Kidney (tissue), 14 donors: ENCODE data around the gene CACNA1S. TPM values are rescaled to one million over a fixed set of nuclear protein-coding genes. Genes with fewer than 3 reads are reported as not detected.

Experiments used
- DNase-seq, 5 donors: peaks; one replicate each; pipeline ENCODE4 v3.0.0-alpha.2; 2013 to 2020
- FAIRE-seq: peaks from 2 replicates; lab custom pipeline; 2012; peaks lifted over from hg19 to GRCh38; lab: Jason Lieb, UNC
- H3K27ac ChIP-seq, 2 donors: one replicate each; pipeline ENCODE4 v1.7.0; 2013; ENCODE audit warnings: low read depth in 2 of 2, low read length in 2 of 2, inconsistent platforms in 1 of 2
- H3K27me3 ChIP-seq: one replicate; pipeline ENCODE4 v1.7.1; 2013; ENCODE audit warnings: low read length, inconsistent platforms; ENCODE audit not compliant: control insufficient read depth, insufficient read depth
- H3K36me3 ChIP-seq, 3 donors: one replicate each; pipeline versions ENCODE4 v1.7.0 to v1.7.1; 2013; ENCODE audit warnings: low read length in 3 of 3, control low read depth in 1 of 3, inconsistent platforms in 1 of 3; ENCODE audit not compliant: insufficient read depth in 3 of 3, control insufficient read depth in 2 of 3
- H3K4me1 ChIP-seq, 3 donors: one replicate each; pipeline versions ENCODE4 v1.7.0 to v1.7.1; 2013; ENCODE audit warnings: low read length in 3 of 3, inconsistent platforms in 1 of 3, low read depth in 1 of 3; ENCODE audit not compliant: control insufficient read depth in 2 of 3, insufficient read depth in 2 of 3
- H3K4me3 ChIP-seq, 3 donors: one replicate each; pipeline versions ENCODE4 v1.7.0 to v1.8.1; 2013; ENCODE audit warnings: low read length in 3 of 3, control low read depth in 1 of 3, inconsistent platforms in 1 of 3
- H3K9ac ChIP-seq, 3 donors: one replicate each; pipeline versions ENCODE4 v1.7.0 to v1.7.1; 2013; ENCODE audit warnings: low read length in 3 of 3, control low read depth in 1 of 3, inconsistent platforms in 1 of 3
- H3K9me3 ChIP-seq, 3 donors: one replicate each; pipeline versions ENCODE4 v1.7.0 to v1.7.1; 2013; ENCODE audit warnings: low read length in 3 of 3, control low read depth in 1 of 3, inconsistent platforms in 1 of 3; ENCODE audit not compliant: control insufficient read depth in 2 of 3, insufficient read depth in 1 of 3
- CTCF ChIP-seq: IDR thresholded peaks from 3 replicates; pipeline ENCODE4 v1.5.1; 2012; ENCODE audit warnings: mild to moderate bottlenecking, moderate library complexity, borderline replicate concordance; ENCODE audit not compliant: insufficient read depth; ENCODE audit errors: extremely low read depth
- intact Hi-C: fragments of 100-400 bp; cut with DNase I; formaldehyde crosslinking; loops from one replicate; pipeline ENCODE4 v1.11.1; 2022
- polyA plus RNA-seq: library from polyadenylated mRNA; stranded (reverse); fragments of 350-450 nt; fragmentation: Illumina TruSeq; extraction: RNeasy Lipid Tissue Mini Kit (QIAGEN cat#74804); gene quantifications from one replicate; pipeline ENCODE4 v1.2.3, GENCODE V29; 2014; ENCODE audit warnings: low read depth, low replicate concordance; ENCODE audit not compliant: insufficient read depth
- total RNA-seq: library from RNA; stranded (reverse); fragmentation: NEBNext Ultra II Directional; extraction: Animal tissue kit (Norgen Biotek cat#: 25700); gene quantifications from one replicate; pipeline ENCODE4 v1.2.1, GENCODE V29; 2021
- donor health status: control.
- donor health status: control.
- donor health status: control.
- donor health status: control.
- donor health status: control.
- donor health status: DM: yes; HTN: yes; CAD: no.
- donor health status: Normal renal cell carcinoma (clear cell type).

Gene CACNA1S
- total and polyA plus RNA-seq, 2 donors from 2014 or later: 0.41 TPM; not detected in 1

GRCh38 chr1:201156346-201156745 lies 44.1 kb upstream of the CACNA1S start:
- H3K27me3 ChIP-seq: no peaks in the 10 kb centered on the region
- H3K4me1 ChIP-seq: peaks cover 0 to 8% (median 3%) of the 10 kb centered on the region in 3 donors
- no peak overlapping the region for H3K4me3 ChIP-seq
- no peak overlapping the region for H3K27ac ChIP-seq
- FAIRE-seq: no peak
- H3K9ac ChIP-seq: no peak overlapping the region
- TF ChIP-seq CTCF: no peak
- DNase-seq: no peak
- peaks cover 0 to 5% (median 0%) of the 10 kb centered on the region in 3 donors for H3K36me3 ChIP-seq
- intact Hi-C loops: no loop called here
- no peaks in the 10 kb centered on the region for H3K9me3 ChIP-seq

- Histone ChIP-seq H3K27me3 (no peaks in the 10 kb centered on the region), H3K4me1 (peaks cover 0 to 8% (median 3%) of the 10 kb centered on the region in 3 donors), H3K9ac (no peak overlapping the region), H3K36me3 (peaks cover 0 to 11% (median 0%) of the 10 kb centered on the region in 3 donors), H3K9me3 (no peaks in the 10 kb centered on the region), H3K27ac (no peak overlapping the region), H3K4me3 (no peak overlapping the region)
- FAIRE-seq: no peak
- intact Hi-C loops: no loop called here
- peak in 1 of 5 donors; percentile 16 for DNase-seq
- no peak for TF ChIP-seq CTCF
Measured at GRCh38 chr1:201155354-201155753, 43.1 kb upstream of the CACNA1S start.

GRCh38 chr1:201154389-201155165 lies 42.4 kb upstream of the CACNA1S start, which contains the start of gene TMEM9:
Gene TMEM9, minus strand, starts transcription at chr1:201154474. Its CDS starts 551 bp downstream, at chr1:201153923.
- DNase-seq: peak; percentile 99 to 100 (median 99)
- Histone ChIP-seq H3K4me3 (peak within 1 kb of the TSS; percentile 60 to 86 (median 78)), H3K27ac (peak within 1 kb of the TSS in 1 of 2 donors; percentile 87), H3K9me3 (no peaks in the 10 kb centered on the region), H3K9ac (peak within 1 kb of the TSS; percentile 41 to 83 (median 67)), H3K4me1 (peaks cover 0 to 8% (median 3%) of the 10 kb centered on the region in 3 donors), H3K36me3 (peaks cover 0 to 11% (median 0%) of the 10 kb centered on the region in 3 donors), H3K27me3 (no peaks in the 10 kb centered on the region)
- TF ChIP-seq CTCF: no peak
- FAIRE-seq: no peak
- intact Hi-C loops: no loop called here
